Measurements from ENCODE around the gene RABGAP1.

DNA sequence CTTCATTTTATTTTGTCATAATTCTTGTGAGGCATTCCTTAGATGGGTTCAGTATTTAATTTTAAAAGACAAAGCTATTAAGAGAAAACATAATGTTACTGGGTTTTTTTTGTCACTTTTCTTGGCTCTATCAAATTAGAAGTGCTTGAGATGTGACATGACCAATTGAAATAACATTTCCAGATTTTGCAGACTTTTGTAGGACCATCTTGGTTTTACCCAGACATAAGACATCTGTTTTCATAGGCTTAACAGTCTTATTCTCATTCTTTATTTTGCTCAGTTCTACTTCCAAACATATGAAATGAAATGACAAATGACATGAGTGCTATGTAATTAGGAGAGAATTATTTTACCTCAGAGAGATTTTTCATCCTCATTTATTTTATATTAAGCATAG, 112.2 kb downstream of the RABGAP1 start:
- TF ChIP-seq CTCF (IDR thresholded peaks at IDR 0.05; ENCODE audit: poor library complexity, severe bottlenecking), result no peak
- TF ChIP-seq POLR2AphosphoS5 (IDR thresholded peaks at IDR 0.05), result no peak
- TF ChIP-seq EZH2 (IDR thresholded peaks at IDR 0.05; ENCODE audit: borderline replicate concordance, insufficient read depth, low read length, poor library complexity, severe bottlenecking), result no peak
- no peak for TF ChIP-seq TAF1 (IDR thresholded peaks at IDR 0.05; ENCODE audit: low read depth)
- no peak for TF ChIP-seq REST (IDR thresholded peaks at IDR 0.05; ENCODE audit: borderline replicate concordance)
- no peak for TF ChIP-seq MXI1 (conservative IDR thresholded peaks at IDR 0.05; ENCODE audit: poor library complexity, severe bottlenecking)
- no peak for TF ChIP-seq SMC3 (conservative IDR thresholded peaks at IDR 0.05; ENCODE audit: poor library complexity)
- TF ChIP-seq EP300 (conservative IDR thresholded peaks at IDR 0.05; ENCODE audit: poor library complexity, severe bottlenecking), result no peak
- no peak for TF ChIP-seq RAD21 (conservative IDR thresholded peaks at IDR 0.05)

Data from neural cell (in vitro differentiated cells).